Sigmoid colon (tissue), 7 donors: ENCODE measurements around the gene NEU2. TPM values are rescaled to one million over a fixed set of nuclear protein-coding genes. Genes with fewer than 3 reads are reported as not detected.

ENCODE experiments used
- DNase-seq: peaks from one replicate; pipeline ENCODE4 v3.0.0-alpha.2; 2019
- H3K27ac ChIP-seq, 4 donors: fragments of 200-600 bp; sonication (generic); one replicate each; pipeline ENCODE4 v1.5.1; 2016 to 2019; ENCODE audit warnings: mild to moderate bottlenecking in 1 of 4
- H3K27me3 ChIP-seq, 3 donors: fragments of 200-600 bp; sonication (generic); one replicate each; pipeline ENCODE4 v1.5.1; 2019; ENCODE audit warnings: mild to moderate bottlenecking in 1 of 3
- H3K36me3 ChIP-seq, 4 donors: fragments of 200-600 bp; sonication (generic); one replicate each; pipeline ENCODE4 v1.5.1; 2016 to 2019
- H3K4me1 ChIP-seq, 4 donors: fragments of 200-600 bp; sonication (generic); one replicate each; pipeline ENCODE4 v1.5.1; 2017 to 2019
- H3K4me3 ChIP-seq, 4 donors: fragments of 200-600 bp; sonication (generic); one replicate each; pipeline ENCODE4 v1.5.1; 2017 to 2019; ENCODE audit warnings: mild to moderate bottlenecking in 2 of 4, moderate library complexity in 1 of 4
- H3K9me3 ChIP-seq, 4 donors: fragments of 200-600 bp in 3 of 4; sonication (generic) in 3 of 4; one replicate each; pipeline versions ENCODE4 v1.5.1 to v1.6.1; 2013 to 2019
- EP300 ChIP-seq, 4 donors: sonication (generic); formaldehyde crosslinking; IDR thresholded peaks; one replicate each; pipeline ENCODE4 v1.6.1; 2017; ENCODE audit warnings: antibody characterized with exemption in 4 of 4
- POLR2A ChIP-seq, 2 donors: fragments of 450-650 bp; IDR thresholded peaks; one replicate each; pipeline ENCODE4 v1.6.1; 2016; ENCODE audit warnings: antibody characterized with exemption in 2 of 2, mild to moderate bottlenecking in 2 of 2, moderate library complexity in 2 of 2
- POLR2AphosphoS5 ChIP-seq, 4 donors: sonication (generic); formaldehyde crosslinking; IDR thresholded peaks; one replicate each; pipeline ENCODE4 v1.6.1; 2017; ENCODE audit warnings: antibody characterized with exemption in 4 of 4
- WGBS, 2 donors: extraction: QIAGEN DNeasy Blood & Tissue Kit; methylation state at CpG; one replicate each; pipeline ENCODE4 v1.1.7; 2013; 5-methylcytosine and 5-hydroxymethylcytosine counted together
- intact Hi-C: fragments of 100-400 bp; cut with DNase I; formaldehyde crosslinking; loops from one replicate; pipeline ENCODE4 v1.15.1; 2023
- polyA plus RNA-seq, 3 donors: library from polyadenylated mRNA; stranded (reverse); fragments of 200-250 nt; gene quantifications; one replicate each; pipeline ENCODE4 v1.2.3, GENCODE V29; 2013
- total RNA-seq, 4 donors: library from RNA; depleted of rRNA; stranded (reverse); fragments of >200 nt; gene quantifications; one replicate each; pipeline ENCODE4 v1.1.0, GENCODE V29; 2016
- TF ChIP-seq, protein P1 (sequence below), 4 experiments: fragments of 450-650 bp in 3 of 4; fragments of 200-600 bp in 1 of 4; IDR thresholded peaks; one replicate each; pipeline ENCODE4 v1.5.1; 2016 to 2019; ENCODE audit warnings: antibody characterized with exemption in 4 of 4, mild to moderate bottlenecking in 3 of 4, moderate library complexity in 2 of 4
- donor health status: healthy with polysubstance abuse.
- donor health status: Bipolar disorder and iron deficiency.
- donor health status: healthy.

Gene NEU2
- total and polyA plus RNA-seq, 7 donors: not detected

DNA sequence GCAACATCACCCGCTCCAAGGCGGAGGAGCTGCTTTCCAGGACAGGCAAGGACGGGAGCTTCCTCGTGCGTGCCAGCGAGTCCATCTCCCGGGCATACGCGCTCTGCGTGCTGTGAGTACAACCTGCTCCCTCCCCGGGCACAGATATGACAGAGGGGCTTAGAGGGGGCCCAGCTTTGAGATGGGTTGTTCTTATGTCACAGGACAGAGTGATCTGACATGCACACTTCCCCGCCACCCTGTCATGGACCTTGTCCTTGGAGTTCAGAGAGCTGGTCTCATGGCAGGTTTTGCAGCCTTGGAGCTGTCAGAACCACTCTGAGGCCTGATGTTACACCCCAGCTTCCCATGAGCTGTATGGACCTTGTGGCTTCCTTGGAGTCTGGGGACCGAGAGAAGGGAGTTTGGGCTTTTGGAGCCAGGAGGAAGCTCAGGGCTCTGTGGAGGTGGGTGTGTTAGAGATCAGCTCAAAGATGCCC is 28.1 kb downstream of the NEU2 start:
- H3K4me3 ChIP-seq: peak overlapping the region; percentile 2 to 45 (median 35)
- peaks cover 0 to 8% (median 0%) of the 10 kb centered on the region in 4 donors for H3K4me1 ChIP-seq
- no peaks in the 10 kb centered on the region for H3K9me3 ChIP-seq
- DNase-seq: no peak
- H3K36me3 ChIP-seq: no peaks in the 10 kb centered on the region
- peak overlapping the region; percentile 47 to 66 (median 65) for H3K27ac ChIP-seq
- 48 to 81% methylated on average over 13 of the region's 13 CpGs for WGBS, 2 donors
- TF ChIP-seq EP300 (IDR thresholded peaks at IDR 0.05) (no peak), POLR2AphosphoS5 (IDR thresholded peaks at IDR 0.05) (no peak), POLR2A (IDR thresholded peaks at IDR 0.05) (no peak)
- TF ChIP-seq, protein P1, sequence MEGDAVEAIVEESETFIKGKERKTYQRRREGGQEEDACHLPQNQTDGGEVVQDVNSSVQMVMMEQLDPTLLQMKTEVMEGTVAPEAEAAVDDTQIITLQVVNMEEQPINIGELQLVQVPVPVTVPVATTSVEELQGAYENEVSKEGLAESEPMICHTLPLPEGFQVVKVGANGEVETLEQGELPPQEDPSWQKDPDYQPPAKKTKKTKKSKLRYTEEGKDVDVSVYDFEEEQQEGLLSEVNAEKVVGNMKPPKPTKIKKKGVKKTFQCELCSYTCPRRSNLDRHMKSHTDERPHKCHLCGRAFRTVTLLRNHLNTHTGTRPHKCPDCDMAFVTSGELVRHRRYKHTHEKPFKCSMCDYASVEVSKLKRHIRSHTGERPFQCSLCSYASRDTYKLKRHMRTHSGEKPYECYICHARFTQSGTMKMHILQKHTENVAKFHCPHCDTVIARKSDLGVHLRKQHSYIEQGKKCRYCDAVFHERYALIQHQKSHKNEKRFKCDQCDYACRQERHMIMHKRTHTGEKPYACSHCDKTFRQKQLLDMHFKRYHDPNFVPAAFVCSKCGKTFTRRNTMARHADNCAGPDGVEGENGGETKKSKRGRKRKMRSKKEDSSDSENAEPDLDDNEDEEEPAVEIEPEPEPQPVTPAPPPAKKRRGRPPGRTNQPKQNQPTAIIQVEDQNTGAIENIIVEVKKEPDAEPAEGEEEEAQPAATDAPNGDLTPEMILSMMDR (IDR thresholded peaks at IDR 0.05): no peak
- intact Hi-C loops: no loop called here
- H3K27me3 ChIP-seq: no peaks in the 10 kb centered on the region

DNA sequence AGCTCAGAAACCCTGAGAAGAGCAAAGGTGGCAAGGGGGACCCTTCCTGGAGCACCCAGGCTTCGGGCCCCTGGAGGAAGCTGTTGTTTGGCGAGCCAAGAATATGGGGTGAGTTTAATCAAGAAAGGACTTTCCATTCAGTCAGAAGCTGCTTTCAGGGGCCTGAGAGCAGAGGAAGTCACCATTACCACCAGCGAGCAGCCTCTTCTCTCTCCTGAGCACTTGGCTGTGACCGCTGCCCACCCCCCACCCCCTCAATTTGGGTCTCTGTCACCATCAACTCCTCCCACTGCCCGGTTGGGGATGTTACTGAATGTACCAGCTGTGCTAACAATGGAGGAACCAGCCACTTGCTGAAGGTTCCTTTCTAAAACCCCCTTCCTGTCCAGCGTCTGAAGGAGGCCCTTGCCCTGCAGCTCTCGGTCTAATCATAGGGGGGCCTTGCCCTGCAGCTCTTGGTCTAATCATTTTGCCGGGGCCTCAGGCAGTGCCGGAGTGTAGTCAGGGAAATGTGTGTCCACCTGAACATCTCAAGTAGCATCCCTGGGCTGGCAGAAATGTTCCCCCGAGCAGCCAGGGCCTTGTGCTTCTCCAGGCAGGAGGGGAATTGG is 28.6 kb downstream of the NEU2 start:
- intact Hi-C loops: no loop called here
- Histone ChIP-seq H3K27ac (peak overlapping the region; percentile 47 to 66 (median 65)), H3K4me3 (peak overlapping the region; percentile 2 to 45 (median 35)), H3K27me3 (no peaks in the 10 kb centered on the region), H3K4me1 (peaks cover 0 to 8% (median 0%) of the 10 kb centered on the region in 4 donors), H3K9me3 (no peaks in the 10 kb centered on the region), H3K36me3 (no peaks in the 10 kb centered on the region)
- no peak for TF ChIP-seq EP300 (IDR thresholded peaks at IDR 0.05)
- TF ChIP-seq POLR2AphosphoS5 (IDR thresholded peaks at IDR 0.05): no peak
- TF ChIP-seq, protein P1 (IDR thresholded peaks at IDR 0.05): no peak
- no peak for TF ChIP-seq POLR2A (IDR thresholded peaks at IDR 0.05)
- DNase-seq: peak; percentile 60
- 48 to 74% methylated on average over 10 of the region's 10 CpGs for WGBS, 2 donors

DNA sequence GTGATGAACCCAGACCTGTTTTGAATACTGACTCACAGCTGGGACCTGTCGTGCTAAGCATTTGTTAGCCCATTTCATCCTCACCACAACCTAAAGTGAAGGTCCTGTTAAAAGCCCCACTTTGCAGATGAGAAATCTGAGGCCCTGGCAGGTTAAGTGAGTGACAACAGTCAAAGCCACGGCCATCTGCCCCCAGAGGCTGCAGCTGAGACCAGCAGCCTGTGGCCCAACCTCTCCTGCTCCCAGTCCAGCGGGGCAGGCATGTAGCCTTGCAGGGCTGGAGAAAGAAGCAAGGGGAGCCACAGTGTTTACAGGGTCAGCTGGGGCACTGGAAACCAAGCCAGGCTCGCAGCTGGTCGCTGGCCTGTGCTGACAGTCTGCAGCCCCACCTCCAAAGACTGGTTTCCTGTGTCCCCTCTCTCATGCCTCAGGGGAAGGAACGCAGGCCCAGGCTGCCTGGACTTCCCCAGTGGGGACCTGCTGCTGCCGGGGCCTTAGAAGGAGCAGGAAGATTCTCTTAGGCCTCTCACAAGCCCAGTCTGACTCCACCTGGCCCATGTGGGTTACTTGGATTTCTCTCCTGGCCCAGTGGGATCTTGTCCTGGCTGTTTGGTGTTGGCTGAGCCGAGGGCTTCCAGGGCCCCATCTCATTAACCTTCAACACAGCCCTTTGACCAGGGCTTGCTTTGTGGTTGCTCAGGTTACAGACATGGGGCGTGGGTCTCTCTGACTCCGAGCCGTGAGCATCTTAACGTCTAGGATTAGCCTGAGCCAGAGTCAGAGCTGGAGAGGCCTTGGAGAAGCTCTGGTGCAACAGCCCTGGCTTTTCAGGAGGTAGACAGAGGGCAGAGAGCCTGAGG is 29.3 kb downstream of the NEU2 start:
- no peaks in the 10 kb centered on the region for H3K27me3 ChIP-seq
- peak overlapping the region; percentile 47 to 66 (median 65) for H3K27ac ChIP-seq
- H3K4me3 ChIP-seq: peak overlapping the region in 3 of 4 donors; percentile 34 to 45 (median 36)
- peak; percentile 80 for DNase-seq
- peaks cover 0 to 8% (median 0%) of the 10 kb centered on the region in 4 donors for H3K4me1 ChIP-seq
- H3K9me3 ChIP-seq: no peaks in the 10 kb centered on the region
- WGBS, 2 donors: 30 to 60% methylated on average over 12 of the region's 12 CpGs
- TF ChIP-seq POLR2A (IDR thresholded peaks at IDR 0.05) (no peak), EP300 (IDR thresholded peaks at IDR 0.05) (no peak), POLR2AphosphoS5 (IDR thresholded peaks at IDR 0.05) (peak in 2 of 4 donors; percentile 7 to 40)
- TF ChIP-seq, protein P1 (IDR thresholded peaks at IDR 0.05): no peak
- H3K36me3 ChIP-seq: no peaks in the 10 kb centered on the region
- intact Hi-C loops: no loop called here

DNA sequence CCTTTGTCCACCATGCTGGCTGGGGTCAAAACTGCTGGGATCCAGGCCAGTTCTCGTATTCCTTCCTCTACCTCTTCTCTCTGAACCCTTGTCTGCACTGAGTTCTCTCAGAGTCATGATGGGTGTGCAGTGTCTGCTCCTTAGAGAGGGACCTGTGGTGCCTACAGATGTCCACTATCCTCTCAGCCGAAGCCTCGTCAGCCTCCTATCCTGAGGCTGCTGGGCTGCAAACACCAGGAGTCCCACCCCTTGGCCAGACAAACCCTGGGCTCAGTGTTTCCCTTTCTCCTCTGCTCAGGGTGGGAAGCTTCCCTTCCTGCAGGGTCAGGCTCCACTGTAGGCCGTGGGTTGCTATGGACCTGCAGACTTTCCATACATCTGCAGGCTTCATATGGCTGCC is 30.0 kb downstream of the NEU2 start:
- Histone ChIP-seq H3K4me3 (peak overlapping the region in 2 of 4 donors; percentile 36 to 45), H3K27ac (peak overlapping the region; percentile 47 to 66 (median 65)), H3K27me3 (no peaks in the 10 kb centered on the region), H3K36me3 (no peaks in the 10 kb centered on the region), H3K9me3 (no peaks in the 10 kb centered on the region), H3K4me1 (peaks cover 0 to 8% (median 0%) of the 10 kb centered on the region in 4 donors)
- DNase-seq: peak; percentile 60
- TF ChIP-seq POLR2AphosphoS5 (IDR thresholded peaks at IDR 0.05) (no peak), POLR2A (IDR thresholded peaks at IDR 0.05) (no peak), EP300 (IDR thresholded peaks at IDR 0.05) (no peak)
- TF ChIP-seq, protein P1 (IDR thresholded peaks at IDR 0.05): no peak
- intact Hi-C loops: no loop called here
- 50 to 73% methylated on average over 4 of the region's 4 CpGs for WGBS, 2 donors
